H4 (cell line): Measurements from ENCODE around the gene IGDCC3. TPM values are rescaled to one million over a fixed set of nuclear protein-coding genes. Genes with fewer than 3 reads are reported as not detected.

Experiments used
- DNase-seq: peaks from one replicate; pipeline ENCODE4 v3.0.0-alpha.2; 2015; ENCODE audit warnings: low spot score
- total RNA-seq: library from RNA; depleted of rRNA; stranded (reverse); fragments of >200 nt; shearing (Covaris generic); gene quantifications from 2 replicates; pipeline ENCODE4 v1.2.3, GENCODE V29; 2014; rRNA removed

The IGDCC3 gene
- total RNA-seq, 1 experiment from 2014 or later: not detected

DNA sequence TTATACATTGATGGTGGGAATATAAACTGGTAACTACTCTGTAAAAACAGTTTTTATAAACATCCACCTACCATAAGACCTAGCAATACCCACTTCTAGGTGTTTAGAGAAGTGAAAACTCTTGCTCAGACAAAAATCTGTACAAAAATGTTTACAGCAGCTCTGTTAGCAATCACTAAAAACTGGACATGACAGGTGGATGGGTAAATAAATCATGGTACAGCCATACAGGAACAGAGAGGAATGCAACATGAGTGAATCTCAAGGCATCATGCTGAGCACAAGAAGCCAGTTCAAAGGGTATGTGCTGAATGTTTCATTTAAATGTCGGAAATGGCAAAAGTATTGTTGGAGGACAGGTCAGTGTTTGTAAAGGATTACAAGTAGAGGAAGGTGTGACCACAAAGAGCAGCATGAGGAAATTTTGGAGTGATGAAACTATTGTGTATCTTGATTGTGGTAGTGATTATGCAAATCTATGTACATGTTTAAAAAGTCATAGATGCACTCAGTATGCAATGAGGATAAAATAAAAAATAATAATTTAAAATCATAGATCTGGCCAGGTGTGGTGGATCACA lies 84.8 kb downstream of the IGDCC3 start:
- no peak for DNase-seq

DNA sequence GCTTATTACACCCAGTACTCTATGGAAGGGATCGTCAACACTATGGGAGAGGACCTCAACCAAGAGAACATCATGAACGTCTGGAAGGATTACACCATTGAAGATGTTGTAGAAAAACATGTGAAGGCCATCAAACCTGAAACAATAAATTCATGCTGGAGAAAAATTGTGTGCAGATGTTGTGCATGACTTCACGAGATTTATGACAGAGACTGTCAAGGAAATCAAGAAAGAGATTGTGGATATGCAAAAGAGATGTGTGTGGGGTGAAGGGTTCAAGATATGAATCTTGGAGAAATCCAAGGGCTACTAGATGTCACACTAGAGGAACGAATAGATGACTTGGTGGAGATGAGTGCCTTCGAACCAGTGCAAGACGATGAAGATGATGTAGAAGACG lies 87.6 kb downstream of the IGDCC3 start:
- no peak for DNase-seq

DNA sequence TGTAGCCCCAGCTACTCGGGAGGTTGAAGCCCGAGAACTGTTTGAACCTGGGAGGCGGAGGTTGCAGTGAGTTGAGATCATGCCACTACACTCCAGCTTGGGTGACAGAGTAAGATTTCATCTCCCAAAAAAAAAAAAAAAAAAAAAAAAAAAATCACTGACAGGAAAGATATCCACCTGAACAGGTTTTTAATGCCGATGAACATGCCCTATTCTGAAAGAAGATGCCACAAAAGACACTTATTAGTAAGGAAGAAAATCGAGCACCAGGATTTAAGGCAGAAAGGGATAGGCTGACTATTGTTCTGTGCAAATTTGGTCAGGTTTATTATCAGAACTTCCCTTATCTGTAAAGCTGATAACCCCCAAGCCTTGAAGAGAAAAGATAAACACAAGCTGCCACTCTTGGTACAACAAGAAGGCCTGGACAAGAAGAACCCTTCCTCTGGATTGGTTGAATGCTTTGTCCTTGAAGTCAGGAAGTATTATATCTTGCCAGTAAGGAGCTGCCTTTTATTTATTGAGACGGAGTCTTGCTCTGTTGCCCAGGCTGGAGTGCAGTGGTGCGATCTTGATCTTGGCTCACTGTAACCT lies 88.4 kb downstream of the IGDCC3 start:
- no peak for DNase-seq

DNA sequence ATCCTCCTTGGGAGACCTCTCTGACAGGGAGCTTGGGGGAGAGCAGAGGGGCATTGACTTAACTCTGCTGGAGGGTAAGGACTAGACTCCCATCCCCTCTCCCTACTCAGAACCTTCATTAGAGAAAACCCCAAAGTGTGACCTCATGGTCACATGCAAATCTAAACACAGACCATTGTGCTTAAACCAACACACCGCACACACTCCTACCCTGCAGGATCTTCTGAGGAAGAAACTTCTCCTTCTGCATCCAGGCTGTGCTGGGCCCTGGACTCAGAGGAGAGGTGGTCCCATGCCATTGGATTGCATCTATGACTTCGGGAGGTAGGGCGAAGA lies 90.3 kb downstream of the IGDCC3 start:
- DNase-seq: no peak

DNA sequence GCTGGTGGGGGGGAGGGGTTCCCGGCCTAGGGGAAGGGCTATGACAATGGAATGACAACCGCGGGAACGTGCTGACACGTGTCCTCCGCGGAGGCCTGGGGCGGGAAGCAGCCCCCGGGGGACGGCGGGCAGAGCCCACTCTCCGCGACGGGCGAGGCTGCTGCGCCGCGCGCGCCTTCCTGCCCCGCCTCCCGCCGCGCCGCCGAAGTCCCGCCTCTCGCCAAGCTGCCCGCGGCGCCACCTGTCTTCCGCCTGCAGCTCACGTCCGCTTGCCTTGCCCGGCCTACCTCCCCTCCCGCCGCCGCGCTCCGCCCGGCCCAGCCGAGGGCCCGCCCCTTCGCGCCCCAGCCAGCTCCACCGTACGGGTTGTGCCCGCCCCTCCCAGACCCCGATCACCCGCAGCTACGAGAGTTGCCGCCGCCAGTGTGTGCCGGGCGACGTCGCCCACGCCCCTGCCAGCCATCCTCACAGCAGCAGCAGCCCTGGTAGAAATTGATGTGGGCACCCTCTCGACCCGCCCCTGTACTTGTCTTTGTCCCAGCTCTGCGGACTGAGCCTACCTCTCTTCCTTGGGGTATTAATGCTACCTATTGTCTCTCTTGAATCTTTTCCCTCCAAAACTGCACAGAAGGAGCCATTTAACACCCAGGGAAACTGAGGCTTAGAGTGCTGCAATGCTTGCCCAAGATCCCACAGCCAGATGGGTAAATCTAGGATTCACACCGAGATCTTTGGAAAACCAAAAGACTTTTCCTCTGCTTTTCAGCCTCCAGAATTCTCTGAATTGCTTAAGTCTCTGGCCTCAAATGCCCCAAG lies 90.9 kb downstream of the IGDCC3 start, which contains the start of gene PARP16:
Gene PARP16, minus strand, starts transcription at position 180 of the 816 bp plus-strand sequence. CDS start 457 bp downstream, outside the sequence.
- DNase-seq: peak; percentile 89

DNA sequence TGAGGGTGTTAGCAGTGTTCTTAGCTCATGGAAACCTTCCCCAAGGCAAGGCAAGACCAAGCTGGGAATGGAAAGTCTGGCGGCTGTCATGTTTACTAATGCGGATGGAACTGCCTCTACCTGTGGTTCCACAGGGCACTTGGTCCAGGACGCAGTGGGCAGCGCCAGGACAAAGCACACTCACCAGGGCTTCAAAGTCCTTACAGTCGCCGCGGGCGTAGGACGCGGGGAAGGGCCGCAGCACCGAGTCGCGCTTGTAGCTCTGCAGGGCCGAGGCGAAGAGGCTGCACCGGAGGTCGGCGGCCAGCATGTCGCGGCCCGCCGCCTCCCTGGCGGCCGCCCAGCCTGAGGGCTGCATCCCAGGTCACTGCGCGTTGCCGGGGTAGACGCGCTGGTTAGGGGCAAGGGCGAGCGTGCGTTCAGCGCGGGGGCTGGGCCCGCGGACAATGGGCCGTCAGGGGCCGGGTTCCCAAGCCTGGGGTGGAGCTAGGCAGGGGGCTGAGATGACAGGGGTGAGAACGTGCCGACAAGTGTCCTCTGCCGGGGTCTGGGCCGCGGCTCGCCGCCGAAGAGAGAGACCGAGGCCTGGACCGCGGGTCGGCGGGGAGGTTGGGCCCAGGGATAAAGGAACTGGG lies 91.6 kb downstream of the IGDCC3 start:
- no peak for DNase-seq

DNA sequence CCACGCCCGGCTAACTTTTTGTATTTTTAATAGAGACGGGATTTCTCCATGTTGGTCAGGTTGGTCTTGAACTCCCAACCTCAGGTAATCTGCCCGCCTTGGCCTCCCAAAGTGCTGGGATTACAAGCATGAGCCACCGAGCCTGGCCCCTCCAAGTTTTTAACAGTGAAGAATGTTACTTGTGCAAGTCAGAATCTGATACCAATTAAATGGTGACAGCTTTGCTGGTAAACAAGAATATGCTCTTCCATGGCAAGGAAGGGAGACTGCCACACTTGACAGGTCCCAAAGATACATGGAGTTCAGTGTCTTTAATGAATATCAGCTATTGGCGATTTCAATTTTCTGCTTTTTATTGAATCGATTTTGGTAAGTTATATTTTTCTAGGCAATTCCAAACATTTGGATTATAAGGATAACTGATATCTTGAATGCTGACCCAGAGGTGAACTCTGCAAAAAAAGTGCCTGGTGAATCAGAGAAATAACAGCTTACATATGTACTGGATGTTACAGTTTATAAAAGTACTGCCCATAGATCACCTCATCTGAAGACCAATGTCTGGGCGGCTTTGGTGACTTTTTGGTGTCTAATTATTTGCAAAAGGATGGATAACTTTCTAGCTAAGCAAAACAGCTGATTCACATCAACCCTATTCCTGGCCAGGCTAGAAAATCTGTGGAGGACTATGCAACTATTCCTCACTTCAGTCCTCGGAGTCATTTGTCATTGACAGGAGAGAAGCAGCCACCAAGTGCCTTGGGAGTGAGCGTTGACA lies 92.3 kb downstream of the IGDCC3 start:
- DNase-seq: no peak

DNA sequence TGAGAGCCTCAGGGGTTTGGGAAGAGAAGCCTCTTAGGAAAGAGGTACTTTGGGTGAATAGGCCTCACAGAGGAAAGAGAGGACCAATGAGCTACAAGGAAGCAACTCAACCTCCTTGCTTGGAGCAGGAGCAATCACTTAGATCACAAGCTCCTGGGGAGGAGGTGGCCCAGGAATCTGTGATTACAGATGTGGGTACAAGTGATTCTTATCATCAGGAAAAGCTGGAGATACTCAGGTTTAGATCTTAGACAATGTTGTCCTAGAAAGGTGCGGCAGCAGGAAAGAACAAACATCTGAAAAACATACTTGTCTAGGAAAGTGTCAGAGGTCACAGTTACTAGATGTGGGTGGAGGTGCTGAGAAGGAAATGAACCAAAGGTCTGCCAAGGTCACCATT lies 99.3 kb downstream of the IGDCC3 start:
- no peak for DNase-seq

Other genes starting within 250 kb of the IGDCC3 start
- 12.8 and 13.7 TPM in 2 replicates for gene PDCD7, start 244.2 kb downstream of the IGDCC3 start, total RNA-seq
- gene CLPX, start 192.7 kb downstream of the IGDCC3 start, total RNA-seq: 17.5 and 22.8 TPM in 2 replicates
- gene CILP, start 166.5 kb downstream of the IGDCC3 start, total RNA-seq: 0.02 and 0.10 TPM in 2 replicates
- gene PARP16, start 91.1 kb downstream of the IGDCC3 start, total RNA-seq: 5.1 and 7.7 TPM in 2 replicates
- not detected in 2 replicates for gene RNU5A-1, start 82.0 kb downstream of the IGDCC3 start, total RNA-seq
- not detected in 2 replicates for gene RNU5B-1, start 73.3 kb downstream of the IGDCC3 start, total RNA-seq
- 0.10 and 0.14 TPM in 2 replicates for gene IGDCC4, start 44.9 kb upstream of the IGDCC3 start, total RNA-seq
- 10.7 and 16.8 TPM in 2 replicates for gene DPP8, start 139.7 kb upstream of the IGDCC3 start, total RNA-seq
- gene HACD3, start 152.5 kb upstream of the IGDCC3 start, total RNA-seq: 98.2 and 105 TPM in 2 replicates
- 47.0 and 57.1 TPM in 2 replicates for gene INTS14, start 233.1 kb upstream of the IGDCC3 start, total RNA-seq
- 3.8 and 3.9 TPM in 2 replicates for gene SLC24A1, start 243.9 kb upstream of the IGDCC3 start, total RNA-seq